HG03280 (cell line): ENCODE data around the gene WHAMM.

ENCODE experiments used
- ATAC-seq: cut with Tn5 transposase; IDR thresholded peaks from one replicate; pipeline ENCODE4 v1.9.1; 2021; ENCODE audit warnings: mild to moderate bottlenecking, moderate library complexity; ENCODE audit not compliant: unreplicated experiment

The WHAMM gene

GRCh38 chr15:82835391-82835917, 26.0 kb downstream of the WHAMM start:
- no peak for ATAC-seq

DNA sequence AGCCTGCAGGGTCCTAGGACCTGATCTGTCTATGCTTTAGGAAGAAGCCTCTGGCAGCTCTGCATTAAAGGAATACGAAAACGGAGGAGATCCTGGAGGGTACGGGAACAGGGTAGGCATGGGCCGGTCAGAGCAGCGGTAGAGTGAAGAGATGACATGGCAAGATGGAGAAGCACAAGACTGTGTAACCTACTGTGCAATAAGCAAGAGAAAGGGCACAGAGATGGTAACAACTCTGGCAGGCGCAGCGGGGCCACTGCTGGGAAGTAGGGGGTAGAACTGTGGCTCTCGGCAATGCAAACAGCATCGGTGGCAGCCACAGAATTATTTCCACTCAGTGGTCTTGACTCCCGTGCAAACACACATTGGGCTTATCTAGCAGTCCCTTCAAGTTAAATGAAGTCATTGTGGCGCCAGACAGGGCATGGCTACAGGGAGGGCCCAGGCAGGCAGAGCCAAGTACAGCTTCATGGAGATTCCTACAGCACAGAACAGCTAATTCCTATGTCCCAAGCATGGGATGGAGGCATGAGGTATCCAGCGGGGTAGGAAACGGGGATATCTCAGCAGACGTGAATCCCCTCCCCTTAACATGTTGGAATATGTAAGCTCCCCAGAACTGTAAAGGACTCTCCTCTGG, 28.8 kb downstream of the WHAMM start:
- no peak for ATAC-seq

GRCh38 chr15:82839136-82839535, 29.7 kb downstream of the WHAMM start:
- ATAC-seq: no peak

DNA sequence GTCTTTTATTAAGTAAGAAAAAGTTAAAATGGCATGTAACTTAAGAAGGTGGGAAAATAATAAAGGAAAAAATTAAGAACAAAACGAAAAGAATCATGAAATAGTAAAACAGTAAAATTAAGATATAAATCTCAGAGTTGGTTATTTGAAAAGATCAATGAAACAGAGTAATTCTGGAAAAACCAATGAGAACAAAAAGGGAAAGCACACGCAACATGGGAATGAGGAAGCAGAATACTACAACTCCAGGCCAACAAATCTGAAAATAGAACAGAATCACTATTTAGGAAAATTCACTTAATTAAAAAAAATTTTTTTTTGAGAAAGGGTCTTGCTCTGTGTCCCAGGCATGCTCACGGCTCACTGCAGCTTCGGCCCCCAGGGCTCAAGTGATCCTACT, 30.7 kb downstream of the WHAMM start:
- ATAC-seq: no peak

- no peak for ATAC-seq
These were observed 34.1 kb downstream of the WHAMM start for GRCh38 chr15:82843566-82843965.

GRCh38 chr15:82845686-82846085, 36.3 kb downstream of the WHAMM start:
- no peak for ATAC-seq

DNA sequence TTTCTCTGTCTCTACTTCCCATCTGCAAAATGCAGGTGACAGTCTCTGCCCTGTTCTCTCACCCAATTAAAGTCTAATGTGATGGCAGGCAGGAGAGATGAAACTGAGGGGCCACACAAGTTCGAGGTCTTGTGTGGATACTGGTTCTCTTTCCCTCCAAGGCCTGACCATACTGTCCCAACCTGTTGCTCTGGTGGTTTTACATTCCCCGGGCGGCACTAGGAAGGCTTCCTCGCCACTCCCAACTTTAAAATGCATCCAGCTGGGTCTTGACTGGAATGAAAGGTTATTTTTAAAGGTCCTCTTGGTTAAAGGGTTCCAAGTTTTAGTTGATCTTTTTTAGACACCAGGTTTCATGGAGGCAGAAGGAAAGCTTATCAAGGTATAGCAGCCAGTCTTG, 37.2 kb downstream of the WHAMM start:
- ATAC-seq: no peak

DNA sequence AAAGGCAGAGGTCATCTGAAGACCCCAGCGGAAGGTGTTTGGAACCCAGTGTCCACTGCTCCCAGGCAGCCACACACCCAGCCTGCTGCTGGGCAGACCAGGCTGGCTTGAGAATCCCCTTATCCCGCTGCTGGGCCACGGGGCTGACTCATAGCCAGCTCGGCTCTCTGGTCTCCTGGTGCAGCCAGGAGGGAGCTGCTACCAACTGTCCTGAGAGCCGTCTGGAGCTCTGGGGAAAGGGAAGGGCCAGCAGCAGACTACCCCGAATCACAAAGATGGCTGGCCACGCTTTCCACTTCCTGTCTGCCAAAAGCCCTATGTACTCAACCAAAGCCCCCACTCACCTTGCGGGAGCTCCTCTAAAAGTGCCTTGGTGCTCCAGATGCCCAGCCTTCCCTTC, 38.3 kb downstream of the WHAMM start:
- ATAC-seq: no peak

- no peak for ATAC-seq
These were observed 39.0 kb downstream of the WHAMM start for GRCh38 chr15:82848241-82848993.

DNA sequence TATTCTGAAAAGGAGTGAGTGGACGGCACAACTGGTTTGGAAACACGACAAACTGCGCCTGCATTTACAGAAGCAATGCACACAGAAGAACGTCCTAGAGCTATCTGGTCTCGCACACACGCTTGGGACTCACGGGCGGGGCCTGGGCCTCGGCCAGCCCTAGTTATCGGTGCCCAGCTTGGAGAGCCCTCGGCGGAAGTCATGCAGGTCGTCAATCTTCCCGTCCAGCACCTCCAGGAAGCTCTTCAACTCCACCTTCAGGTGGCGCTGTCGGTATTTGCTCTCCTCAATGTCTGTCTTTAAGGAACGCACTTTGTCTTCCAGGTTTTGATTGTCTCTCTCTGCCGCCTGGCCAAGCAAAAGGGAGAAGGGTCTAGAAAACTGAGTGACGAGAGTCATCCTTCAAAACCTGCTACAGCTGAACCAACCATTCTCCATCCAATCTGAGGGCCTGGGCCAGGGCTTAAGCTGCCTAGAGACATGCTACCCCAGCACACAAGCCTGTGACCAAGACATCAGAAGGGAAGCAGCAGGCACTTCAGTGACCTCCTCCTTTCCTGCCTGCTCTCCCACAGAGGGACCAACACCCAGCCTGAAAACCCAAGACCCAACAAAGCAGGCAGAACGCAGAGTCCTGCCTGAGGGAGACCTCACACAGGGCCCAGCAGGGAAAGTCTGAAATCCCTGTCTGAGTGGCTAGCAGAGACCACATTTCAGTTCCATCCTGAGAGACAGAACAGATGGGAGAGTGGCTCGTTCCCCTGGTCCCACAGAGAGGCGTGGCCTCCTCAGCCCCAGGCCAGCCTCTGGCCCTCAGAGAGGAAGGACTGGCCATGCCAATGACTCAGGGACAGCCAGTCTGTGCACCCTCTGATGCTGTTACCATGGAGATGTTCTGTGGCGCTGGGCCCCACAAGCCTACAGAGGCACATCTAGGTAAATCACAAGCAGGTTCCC, 40.4 kb downstream of the WHAMM start:
- ATAC-seq: no peak

GRCh38 chr15:82850731-82851130, 41.3 kb downstream of the WHAMM start:
- no peak for ATAC-seq

GRCh38 chr15:82851306-82851850, 42.0 kb downstream of the WHAMM start:
- no peak for ATAC-seq

- ATAC-seq: no peak
These were observed 42.6 kb downstream of the WHAMM start for GRCh38 chr15:82851981-82852511.

DNA sequence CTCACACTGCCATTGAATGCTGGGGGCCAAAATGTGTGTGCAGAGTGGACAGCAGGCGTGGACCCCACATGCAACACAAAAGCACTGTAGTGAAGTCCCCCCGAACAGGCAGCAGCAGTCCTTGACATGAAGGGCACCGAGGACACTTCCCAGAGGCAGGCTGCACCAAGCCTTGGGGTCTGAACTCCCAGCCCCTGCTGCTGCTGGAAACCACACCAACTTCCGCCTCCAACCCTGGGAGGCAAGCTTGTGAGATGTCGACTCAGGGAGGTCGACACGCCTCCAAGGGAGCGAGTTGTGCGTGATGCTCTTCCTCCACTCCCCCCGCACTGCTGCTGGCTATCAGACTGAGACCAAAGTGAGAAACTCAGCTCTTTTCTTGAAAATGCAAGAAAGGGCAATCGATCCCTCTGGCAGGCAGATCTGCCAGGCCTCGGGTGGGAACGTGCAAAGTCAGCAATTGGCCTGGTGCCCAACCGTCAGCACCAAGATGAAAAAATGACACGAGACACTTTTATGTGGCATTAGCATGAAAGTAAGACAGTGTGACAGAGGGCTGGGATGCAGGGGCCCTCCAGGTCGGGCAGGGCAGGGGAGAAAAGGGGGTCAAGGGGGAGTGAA, 43.6 kb downstream of the WHAMM start:
- no peak for ATAC-seq

- ATAC-seq: no peak
These were observed 45.1 kb downstream of the WHAMM start for GRCh38 chr15:82854554-82854953.

GRCh38 chr15:82855286-82856100, 46.1 kb downstream of the WHAMM start:
- no peak for ATAC-seq

GRCh38 chr15:82856397-82857170, 47.2 kb downstream of the WHAMM start:
- ATAC-seq: no peak

DNA sequence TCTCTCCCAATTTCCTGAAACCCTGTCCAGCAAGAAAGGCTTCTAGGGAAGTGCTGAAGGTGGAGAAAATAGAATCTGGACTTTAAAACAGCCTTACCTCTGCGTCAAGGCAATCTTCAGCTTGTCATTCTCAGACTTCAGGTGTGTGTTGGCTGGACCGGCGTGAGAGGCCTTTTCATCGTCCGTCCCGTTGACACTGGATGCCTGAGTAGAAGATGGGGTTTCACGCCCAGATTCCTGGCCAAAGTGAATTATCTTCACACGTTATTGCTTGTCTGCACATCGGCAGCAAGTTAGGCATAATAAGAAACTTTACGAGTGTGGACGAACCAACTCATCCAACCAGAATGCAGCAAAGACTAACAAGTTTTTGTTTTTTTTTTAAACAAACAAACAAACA, 49.5 kb downstream of the WHAMM start:
- no peak for ATAC-seq

GRCh38 chr15:82862886-82863285, 53.5 kb downstream of the WHAMM start:
- ATAC-seq: no peak
